ENCODE data around the gene SULT2A1. TPM values are rescaled to one million over a fixed set of nuclear protein-coding genes. Genes with fewer than 3 reads are reported as not detected.

Gene SULT2A1
- total and polyA plus RNA-seq, 12 donors = not detected

DNA sequence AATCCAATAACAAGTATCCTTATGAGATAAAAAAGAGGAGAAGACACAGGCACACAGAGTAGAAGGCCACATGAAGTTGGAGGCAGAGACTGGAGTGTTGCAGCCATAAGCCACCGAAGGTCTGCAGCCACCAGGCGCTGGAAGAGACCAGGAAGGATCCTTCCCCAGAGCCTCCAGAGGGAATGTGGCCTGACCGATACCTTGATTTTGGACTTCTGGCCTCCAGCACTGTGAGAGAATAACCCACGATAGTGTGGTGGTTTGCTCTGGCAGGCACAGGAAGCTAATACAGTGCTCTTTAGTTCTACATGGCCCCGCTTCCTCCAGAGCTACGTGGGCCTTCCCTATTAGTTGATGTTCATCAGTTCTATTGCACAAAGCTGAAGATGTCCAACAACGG, 15.3 kb upstream of the SULT2A1 start:
- no peak for ATAC-seq
- H3K4me3 ChIP-seq = no peak overlapping the region
- intact Hi-C loops (cut with DNase I) = no loop called here
- TF ChIP-seq, protein P1, sequence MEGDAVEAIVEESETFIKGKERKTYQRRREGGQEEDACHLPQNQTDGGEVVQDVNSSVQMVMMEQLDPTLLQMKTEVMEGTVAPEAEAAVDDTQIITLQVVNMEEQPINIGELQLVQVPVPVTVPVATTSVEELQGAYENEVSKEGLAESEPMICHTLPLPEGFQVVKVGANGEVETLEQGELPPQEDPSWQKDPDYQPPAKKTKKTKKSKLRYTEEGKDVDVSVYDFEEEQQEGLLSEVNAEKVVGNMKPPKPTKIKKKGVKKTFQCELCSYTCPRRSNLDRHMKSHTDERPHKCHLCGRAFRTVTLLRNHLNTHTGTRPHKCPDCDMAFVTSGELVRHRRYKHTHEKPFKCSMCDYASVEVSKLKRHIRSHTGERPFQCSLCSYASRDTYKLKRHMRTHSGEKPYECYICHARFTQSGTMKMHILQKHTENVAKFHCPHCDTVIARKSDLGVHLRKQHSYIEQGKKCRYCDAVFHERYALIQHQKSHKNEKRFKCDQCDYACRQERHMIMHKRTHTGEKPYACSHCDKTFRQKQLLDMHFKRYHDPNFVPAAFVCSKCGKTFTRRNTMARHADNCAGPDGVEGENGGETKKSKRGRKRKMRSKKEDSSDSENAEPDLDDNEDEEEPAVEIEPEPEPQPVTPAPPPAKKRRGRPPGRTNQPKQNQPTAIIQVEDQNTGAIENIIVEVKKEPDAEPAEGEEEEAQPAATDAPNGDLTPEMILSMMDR (IDR thresholded peaks at IDR 0.05) = no peak
- H3K36me3 ChIP-seq = no peaks in the 10 kb centered on the region
- peaks cover 0 to 6% (median 0%) of the 10 kb centered on the region in 11 donors for H3K9me3 ChIP-seq
- no peaks in the 10 kb centered on the region for H3K4me1 ChIP-seq
- WGBS, 2 donors = 81 to 83% methylated on average over 7 of the region's 7 CpGs
- H3K27me3 ChIP-seq = peaks cover 0 to 27% (median 9%) of the 10 kb centered on the region in 7 donors
- no peak overlapping the region for H3K27ac ChIP-seq
- DNase-seq = no peak

DNA sequence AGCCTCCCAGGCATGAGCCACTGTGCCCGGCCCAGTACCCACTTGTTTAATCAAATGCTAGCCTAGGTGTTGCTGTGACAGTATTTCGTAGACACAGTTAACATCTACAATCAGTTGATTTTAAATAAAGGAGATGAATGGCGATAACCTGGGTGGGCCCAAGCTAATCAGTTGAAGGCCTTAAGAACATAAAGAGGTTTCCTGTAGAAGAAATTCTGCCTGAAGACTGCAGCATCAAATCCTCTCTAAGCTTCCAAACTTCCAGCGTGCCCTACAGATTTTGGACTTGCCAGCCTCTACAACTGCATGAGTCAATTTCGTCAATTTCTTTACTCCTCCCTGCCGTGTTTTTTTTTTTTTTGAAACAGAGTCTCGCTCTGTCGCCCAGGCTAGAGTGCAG, 13.2 kb upstream of the SULT2A1 start:
- intact Hi-C loops (cut with DNase I) = no loop called here
- WGBS, 2 donors = 90 to 94% methylated on average over 8 of the region's 8 CpGs
- H3K36me3 ChIP-seq = no peaks in the 10 kb centered on the region
- no peak for ATAC-seq
- peaks cover 0 to 27% (median 9%) of the 10 kb centered on the region in 7 donors for H3K27me3 ChIP-seq
- DNase-seq = no peak
- no peak overlapping the region for H3K27ac ChIP-seq
- H3K4me1 ChIP-seq = no peaks in the 10 kb centered on the region
- peaks cover 0 to 17% (median 0%) of the 10 kb centered on the region in 11 donors for H3K9me3 ChIP-seq
- TF ChIP-seq, protein P1 (IDR thresholded peaks at IDR 0.05) = no peak
- H3K4me3 ChIP-seq = no peak overlapping the region

DNA sequence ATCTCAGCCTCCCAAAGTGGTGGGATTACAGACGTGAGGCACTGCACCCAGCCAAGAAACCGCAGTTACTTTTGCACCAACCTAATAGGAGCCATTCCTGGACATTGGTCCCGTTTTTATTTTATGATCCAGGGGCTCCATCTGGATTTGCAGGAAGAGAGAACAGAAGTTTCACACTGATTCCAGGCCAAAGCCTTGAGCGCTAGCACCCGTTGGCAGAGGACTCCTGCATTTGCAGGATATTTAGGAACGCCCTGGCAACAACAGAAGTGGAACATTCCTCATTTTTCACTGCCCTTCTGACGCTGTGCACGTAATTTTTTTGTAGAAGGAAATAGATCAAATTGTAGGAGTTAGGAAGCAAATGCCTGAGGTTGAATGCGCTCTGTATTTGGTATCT, 11.7 kb upstream of the SULT2A1 start:
- intact Hi-C loops (cut with DNase I) = no loop called here
- DNase-seq = no peak
- ATAC-seq = no peak
- H3K27me3 ChIP-seq = peaks cover 0 to 24% (median 6%) of the 10 kb centered on the region in 7 donors
- TF ChIP-seq, protein P1 (IDR thresholded peaks at IDR 0.05) = no peak
- H3K36me3 ChIP-seq = no peaks in the 10 kb centered on the region
- WGBS, 2 donors = 73 to 75% methylated on average over 9 of the region's 9 CpGs
- H3K4me3 ChIP-seq = no peak overlapping the region
- H3K27ac ChIP-seq = no peak overlapping the region
- no peaks in the 10 kb centered on the region for H3K4me1 ChIP-seq
- peaks cover 0 to 19% (median under 1%) of the 10 kb centered on the region in 11 donors for H3K9me3 ChIP-seq

DNA sequence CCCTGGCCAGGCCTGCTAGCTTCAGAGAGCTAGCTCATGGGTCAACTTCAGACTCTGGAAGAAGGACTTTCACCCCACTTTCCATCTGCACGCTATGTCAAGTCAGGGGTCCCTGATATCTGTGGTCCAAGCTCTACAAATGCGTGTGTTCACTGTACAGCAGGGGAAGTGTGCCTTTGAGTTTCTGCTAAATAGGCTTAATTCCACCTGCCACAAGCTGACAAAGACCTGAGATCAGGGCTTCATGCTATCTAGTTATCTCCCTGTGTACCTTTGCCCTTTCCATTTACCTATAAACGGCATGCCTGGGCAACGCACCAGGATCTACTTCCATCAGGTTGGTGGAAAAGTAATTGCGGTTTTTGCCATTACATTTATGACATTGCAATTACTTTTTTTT, 10.7 kb upstream of the SULT2A1 start:
- DNase-seq (no peak), ATAC-seq (no peak)
- Histone ChIP-seq H3K9me3 (peaks cover 0 to 30% (median 8%) of the 10 kb centered on the region in 11 donors), H3K27me3 (peaks cover 0 to 15% (median 0%) of the 10 kb centered on the region in 7 donors), H3K4me3 (no peak overlapping the region), H3K4me1 (no peaks in the 10 kb centered on the region), H3K27ac (no peak overlapping the region), H3K36me3 (no peaks in the 10 kb centered on the region)
- TF ChIP-seq, protein P1 (IDR thresholded peaks at IDR 0.05) = no peak
- intact Hi-C loops (cut with DNase I) = no loop called here
- 93 to 95% methylated on average over 5 of the region's 5 CpGs for WGBS, 2 donors
